Gastroesophageal sphincter (tissue), 3 donors: ENCODE measurements around the gene ERFL.

Source experiments
- POLR2AphosphoS5 ChIP-seq: sonication (generic); formaldehyde crosslinking; IDR thresholded peaks from one replicate; pipeline ENCODE4 v1.6.1; 2017; ENCODE audit warnings: antibody characterized with exemption
- TF ChIP-seq, protein P1 (sequence below), 4 experiments: fragments of 200-600 bp in 2 of 4; fragments of 450-650 bp in 2 of 4; sonication (generic) in 1 of 4; IDR thresholded peaks; one replicate each; pipeline ENCODE4 v1.5.1; 2017 to 2019; ENCODE audit warnings: antibody characterized with exemption in 4 of 4, mild to moderate bottlenecking in 2 of 4, moderate library complexity in 2 of 4

DNA sequence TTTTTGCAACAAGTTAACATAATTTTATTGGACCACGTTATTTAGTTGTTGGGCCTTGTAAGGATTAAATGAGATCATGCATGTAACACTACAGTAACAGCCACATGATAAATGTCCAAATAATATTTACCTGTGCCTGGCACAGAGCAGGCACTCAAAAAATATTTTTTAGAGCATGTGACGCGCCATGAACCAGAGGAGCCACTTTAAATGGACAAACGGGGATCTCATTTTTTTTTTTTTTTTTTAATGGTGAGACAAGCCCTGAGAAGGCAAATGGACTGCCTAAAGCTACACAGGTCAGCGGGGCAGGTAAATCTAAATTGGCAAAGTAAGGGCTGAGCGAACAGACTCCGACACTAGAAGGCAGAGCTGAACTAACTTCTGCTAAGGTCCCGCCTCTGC is 69.0 kb downstream of the ERFL start:
- TF ChIP-seq, protein P1, sequence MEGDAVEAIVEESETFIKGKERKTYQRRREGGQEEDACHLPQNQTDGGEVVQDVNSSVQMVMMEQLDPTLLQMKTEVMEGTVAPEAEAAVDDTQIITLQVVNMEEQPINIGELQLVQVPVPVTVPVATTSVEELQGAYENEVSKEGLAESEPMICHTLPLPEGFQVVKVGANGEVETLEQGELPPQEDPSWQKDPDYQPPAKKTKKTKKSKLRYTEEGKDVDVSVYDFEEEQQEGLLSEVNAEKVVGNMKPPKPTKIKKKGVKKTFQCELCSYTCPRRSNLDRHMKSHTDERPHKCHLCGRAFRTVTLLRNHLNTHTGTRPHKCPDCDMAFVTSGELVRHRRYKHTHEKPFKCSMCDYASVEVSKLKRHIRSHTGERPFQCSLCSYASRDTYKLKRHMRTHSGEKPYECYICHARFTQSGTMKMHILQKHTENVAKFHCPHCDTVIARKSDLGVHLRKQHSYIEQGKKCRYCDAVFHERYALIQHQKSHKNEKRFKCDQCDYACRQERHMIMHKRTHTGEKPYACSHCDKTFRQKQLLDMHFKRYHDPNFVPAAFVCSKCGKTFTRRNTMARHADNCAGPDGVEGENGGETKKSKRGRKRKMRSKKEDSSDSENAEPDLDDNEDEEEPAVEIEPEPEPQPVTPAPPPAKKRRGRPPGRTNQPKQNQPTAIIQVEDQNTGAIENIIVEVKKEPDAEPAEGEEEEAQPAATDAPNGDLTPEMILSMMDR (IDR thresholded peaks at IDR 0.05) = no peak
- TF ChIP-seq POLR2AphosphoS5 = no peak
